ENCODE measurements around the gene KCNQ4.

GRCh38 chr1:40820251-40820797, 36.7 kb downstream of the KCNQ4 start:
- TF ChIP-seq CTCF (IDR thresholded peaks at IDR 0.05) (no peak), POLR2AphosphoS5 (IDR thresholded peaks at IDR 0.05) (no peak)

All from breast epithelium (tissue), 3 donors.